ENCODE data around the gene DAPK3.
"Not testable (repeated sequence)": the region's sequence is repeated elsewhere in the genome, so short reads cannot be mapped to it uniquely, and the experiment has no call there.

DAPK3 gene

GRCh38 chr19:3978145-3978544 is 7.2 kb upstream of the DAPK3 start:
- DNase-seq (ENCODE audit: low spot score), result no peak

- no peak for DNase-seq (ENCODE audit: low spot score)
Measured at GRCh38 chr19:3977242-3978143, 6.6 kb upstream of the DAPK3 start.

- DNase-seq (ENCODE audit: low spot score), result no peak
Measured at GRCh38 chr19:3976495-3977241, 5.8 kb upstream of the DAPK3 start.

GRCh38 chr19:3975637-3976087 is 4.8 kb upstream of the DAPK3 start:
- DNase-seq (ENCODE audit: low spot score), result no peak

GRCh38 chr19:3975144-3975543 is 4.2 kb upstream of the DAPK3 start:
- DNase-seq (ENCODE audit: low spot score), result no peak

- DNase-seq (ENCODE audit: low spot score), result no peak
Measured at GRCh38 chr19:3970313-3970807, 539 bp downstream of the DAPK3 start.

- DNase-seq (ENCODE audit: low spot score), result no peak
Measured at GRCh38 chr19:3969435-3970312, 1.2 kb downstream of the DAPK3 start.

- DNase-seq (ENCODE audit: low spot score), result no peak
Measured at GRCh38 chr19:3968556-3969434, 2.1 kb downstream of the DAPK3 start.

GRCh38 chr19:3967983-3968382 is 2.9 kb downstream of the DAPK3 start:
- DNase-seq (ENCODE audit: low spot score), result not testable (repeated sequence)

GRCh38 chr19:3966051-3967017 is 4.6 kb downstream of the DAPK3 start:
- no peak for DNase-seq (ENCODE audit: low spot score)

- DNase-seq (ENCODE audit: low spot score), result no peak
Measured at GRCh38 chr19:3964256-3965194, 6.4 kb downstream of the DAPK3 start.

- no peak for DNase-seq (ENCODE audit: low spot score)
Measured at GRCh38 chr19:3963458-3964255, 7.2 kb downstream of the DAPK3 start.

- no peak for DNase-seq (ENCODE audit: low spot score)
Measured at GRCh38 chr19:3961007-3961406, 9.9 kb downstream of the DAPK3 start.

GRCh38 chr19:3959766-3960131 is 11.2 kb downstream of the DAPK3 start:
- DNase-seq (ENCODE audit: low spot score), result no peak

- DNase-seq (ENCODE audit: low spot score), result no peak
Measured at GRCh38 chr19:3958836-3959765, 11.8 kb downstream of the DAPK3 start.

- no peak for DNase-seq (ENCODE audit: low spot score)
Measured at GRCh38 chr19:3955688-3956087, 15.2 kb downstream of the DAPK3 start.

- not testable (repeated sequence) for DNase-seq (ENCODE audit: low spot score)
Measured at GRCh38 chr19:3955276-3955675, 15.6 kb downstream of the DAPK3 start.

Measured in hematopoietic multipotent progenitor cell treated with erythropoietin and hydrocortisone succinate and interleukin-3 and kit ligand, for 15 days (in vitro differentiated cells).